GM12892 (cell line): ENCODE data around the gene FAR2.
"Not testable (repeated sequence)": the region's sequence is repeated elsewhere in the genome, so short reads cannot be mapped to it uniquely, and the experiment has no call there.

Experiments
- DNase-seq: peaks from one replicate; pipeline ENCODE4 v3.0.0; 2011; ENCODE audit not compliant: insufficient read length
- FAIRE-seq: peaks from 2 replicates; lab custom pipeline; 2011; peaks lifted over from hg19 to GRCh38; lab: Jason Lieb, UNC
- POLR2A ChIP-seq: IDR thresholded peaks from 2 replicates; pipeline ENCODE4 v1.6.1; 2011; ENCODE audit warnings: low read depth, low read length, control low read depth
- POLR2AphosphoS5 ChIP-seq: IDR thresholded peaks from 2 replicates; pipeline ENCODE4 v1.6.1; 2011; ENCODE audit warnings: low read depth, low read length, control low read depth
- TAF1 ChIP-seq: IDR thresholded peaks from 2 replicates; pipeline ENCODE4 v1.6.1; 2011; ENCODE audit warnings: low read depth, mild to moderate bottlenecking, control low read depth, low read length, borderline replicate concordance

Gene FAR2

DNA sequence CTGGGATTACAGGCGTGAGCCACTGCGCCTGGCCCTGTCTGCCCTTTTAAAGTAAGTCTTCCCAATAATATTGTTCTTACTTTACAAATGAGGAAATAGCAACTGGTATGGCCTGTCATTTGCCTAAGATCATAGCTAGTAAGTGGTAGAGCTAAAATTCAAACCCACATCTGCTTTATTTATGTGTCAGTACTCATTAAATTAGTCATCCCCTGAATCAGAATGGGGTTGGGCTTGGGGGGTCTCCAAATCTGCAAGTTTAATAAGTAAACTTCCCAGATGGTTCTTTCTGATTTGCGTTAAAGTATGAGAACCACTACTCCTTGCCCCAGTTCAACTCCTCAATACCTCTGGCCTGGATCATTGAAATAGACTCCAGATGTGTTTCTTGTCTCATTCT lies 96.2 kb downstream of the FAR2 start:
- no peak for FAIRE-seq
- TF ChIP-seq POLR2AphosphoS5 (no peak), POLR2A (no peak), TAF1 (no peak)

DNA sequence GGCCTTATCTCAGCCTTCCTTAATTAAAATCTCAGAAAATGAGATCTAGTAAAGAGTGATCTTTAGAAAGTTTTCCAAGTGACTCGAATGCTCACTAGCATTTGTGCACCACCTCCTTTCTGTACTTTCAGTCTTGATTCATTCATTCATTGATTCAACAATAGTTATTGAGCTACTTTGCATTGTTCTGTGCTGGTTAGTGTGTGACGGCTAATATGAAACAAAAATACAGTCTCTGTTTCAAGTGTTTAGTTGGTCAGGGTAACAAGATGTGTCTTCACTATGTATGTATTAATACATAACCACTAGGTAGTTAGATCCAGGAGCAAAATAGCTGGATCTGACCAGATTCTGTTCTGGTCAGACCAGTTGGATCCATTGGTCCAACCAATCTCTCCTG lies 100.9 kb downstream of the FAR2 start:
- no peak for FAIRE-seq
- TF ChIP-seq POLR2A, result no peak
- TF ChIP-seq POLR2AphosphoS5, result no peak
- TF ChIP-seq TAF1, result no peak

More for the DNA sequence above, 96.2 kb downstream of the FAR2 start:
- no peak for DNase-seq

DNA sequence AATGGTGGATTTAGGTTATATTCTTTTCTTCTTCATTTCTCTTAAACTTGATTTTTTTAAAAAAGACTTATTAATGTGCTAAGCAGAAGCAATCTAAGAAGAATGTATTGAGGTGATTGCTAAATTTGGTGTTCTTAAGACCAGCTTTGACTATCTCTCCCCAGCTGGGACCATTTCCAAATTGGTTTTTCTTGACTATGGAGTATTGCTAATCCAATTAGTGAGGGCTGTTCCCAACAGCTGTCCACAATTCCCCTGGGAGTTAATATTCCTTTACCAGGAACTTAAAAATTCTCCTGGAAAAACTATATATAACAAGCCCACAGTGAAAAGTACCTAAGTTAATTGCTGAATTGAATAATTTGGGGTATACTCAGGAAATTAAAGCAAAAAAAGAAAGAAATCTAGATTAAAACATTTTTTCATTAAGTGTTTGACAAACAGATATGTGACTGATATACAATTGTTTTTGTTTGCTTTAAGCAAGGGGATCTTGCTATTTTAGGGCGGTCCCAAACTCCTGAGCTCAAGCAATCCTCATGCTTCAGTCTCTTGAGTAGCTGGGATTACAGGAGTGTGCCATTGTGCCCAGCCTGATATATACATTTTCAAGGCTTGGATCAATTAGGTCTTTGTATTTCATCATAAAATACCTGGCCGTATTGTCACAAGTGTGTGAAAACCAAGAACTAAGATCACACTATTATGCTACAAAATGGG lies 105.0 kb downstream of the FAR2 start:
- no peak for DNase-seq
- TF ChIP-seq TAF1 (no peak), POLR2AphosphoS5 (no peak), POLR2A (no peak)
- no peak for FAIRE-seq

More for the DNA sequence above, 100.9 kb downstream of the FAR2 start:
- DNase-seq, result no peak

DNA sequence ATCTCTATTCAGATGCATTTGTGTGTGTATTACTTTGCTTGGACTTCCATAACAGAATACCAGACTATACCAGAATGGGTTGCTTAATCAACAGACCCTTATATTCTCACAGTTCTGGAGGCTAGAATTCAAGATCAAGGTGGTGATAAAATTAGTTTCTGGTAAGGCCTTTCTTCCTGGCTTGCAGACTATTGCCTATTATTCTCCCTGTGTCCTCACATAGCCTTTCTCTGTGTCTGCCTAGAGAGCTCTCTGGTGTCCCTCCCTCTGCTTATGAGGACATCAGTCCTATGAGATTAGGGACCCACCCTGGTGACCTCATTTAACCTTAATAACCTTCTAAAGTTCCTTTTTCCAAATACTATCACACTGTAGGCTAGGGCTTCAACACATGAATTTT lies 106.0 kb downstream of the FAR2 start:
- FAIRE-seq, result no peak
- no peak for TF ChIP-seq TAF1
- no peak for DNase-seq

DNA sequence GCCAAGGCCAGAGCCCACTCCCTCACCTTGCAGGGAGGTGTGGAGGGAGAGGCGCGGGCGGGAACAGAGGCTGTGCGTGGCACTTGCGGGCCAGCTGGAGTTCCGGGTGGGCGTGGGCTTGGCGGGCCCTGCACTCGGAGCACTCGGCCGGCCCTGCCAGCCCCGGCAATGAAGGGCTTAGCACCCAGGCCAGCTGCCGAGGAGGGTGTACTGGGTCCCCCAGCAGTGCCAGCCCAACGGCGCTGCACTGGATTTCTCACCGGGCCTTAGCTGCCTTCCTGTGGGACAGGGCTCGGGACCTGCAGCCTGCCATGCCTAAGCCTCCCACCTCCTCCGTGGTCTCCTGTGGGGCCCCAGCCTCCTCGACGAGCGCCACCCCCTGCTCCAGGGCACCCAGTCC lies 107.5 kb downstream of the FAR2 start:
- no peak for FAIRE-seq
- no peak for TF ChIP-seq POLR2AphosphoS5
- TF ChIP-seq TAF1, result no peak
- TF ChIP-seq POLR2A, result no peak
- DNase-seq, result no peak

DNA sequence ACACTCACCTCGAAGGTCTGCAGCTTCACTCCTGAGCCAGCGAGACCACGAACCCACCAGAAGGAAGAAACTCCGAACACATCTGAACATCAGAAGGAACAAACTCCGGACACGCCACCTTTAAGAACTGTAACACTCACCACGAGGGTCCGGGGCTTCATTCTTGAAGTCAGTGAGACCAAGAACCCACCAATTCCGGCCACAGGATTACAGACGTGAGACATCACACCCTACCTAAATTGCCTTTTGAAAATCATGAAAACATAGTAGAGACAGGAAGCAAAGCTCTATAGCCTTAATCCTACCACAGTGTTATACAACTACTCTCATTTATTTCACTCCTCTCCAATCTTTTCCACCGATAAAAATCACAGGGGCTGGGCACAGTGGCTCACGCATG lies 108.6 kb downstream of the FAR2 start:
- FAIRE-seq, DNase-seq: not testable (repeated sequence)

DNA sequence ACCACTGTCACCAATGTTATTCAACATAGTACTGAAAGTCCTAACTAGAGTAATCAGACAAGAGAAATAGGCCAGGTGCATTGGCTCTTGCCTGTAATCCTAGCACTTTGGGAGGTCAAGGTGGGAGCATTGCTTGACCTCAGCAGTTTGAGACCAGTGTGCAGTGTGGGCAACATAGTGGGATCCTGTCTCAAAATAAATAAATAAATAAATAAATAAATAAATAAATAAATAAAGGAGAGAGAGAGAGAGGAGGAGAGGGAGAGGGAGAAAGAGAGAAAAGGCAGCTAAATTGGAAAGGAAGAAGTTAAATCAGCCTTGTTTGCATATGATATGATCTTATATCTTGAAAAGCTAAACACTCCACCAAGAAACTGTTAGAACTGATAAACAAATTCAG lies 115.3 kb downstream of the FAR2 start:
- DNase-seq (no peak), FAIRE-seq (no peak)
- TF ChIP-seq TAF1, result no peak
- no peak for TF ChIP-seq POLR2AphosphoS5
- no peak for TF ChIP-seq POLR2A

DNA sequence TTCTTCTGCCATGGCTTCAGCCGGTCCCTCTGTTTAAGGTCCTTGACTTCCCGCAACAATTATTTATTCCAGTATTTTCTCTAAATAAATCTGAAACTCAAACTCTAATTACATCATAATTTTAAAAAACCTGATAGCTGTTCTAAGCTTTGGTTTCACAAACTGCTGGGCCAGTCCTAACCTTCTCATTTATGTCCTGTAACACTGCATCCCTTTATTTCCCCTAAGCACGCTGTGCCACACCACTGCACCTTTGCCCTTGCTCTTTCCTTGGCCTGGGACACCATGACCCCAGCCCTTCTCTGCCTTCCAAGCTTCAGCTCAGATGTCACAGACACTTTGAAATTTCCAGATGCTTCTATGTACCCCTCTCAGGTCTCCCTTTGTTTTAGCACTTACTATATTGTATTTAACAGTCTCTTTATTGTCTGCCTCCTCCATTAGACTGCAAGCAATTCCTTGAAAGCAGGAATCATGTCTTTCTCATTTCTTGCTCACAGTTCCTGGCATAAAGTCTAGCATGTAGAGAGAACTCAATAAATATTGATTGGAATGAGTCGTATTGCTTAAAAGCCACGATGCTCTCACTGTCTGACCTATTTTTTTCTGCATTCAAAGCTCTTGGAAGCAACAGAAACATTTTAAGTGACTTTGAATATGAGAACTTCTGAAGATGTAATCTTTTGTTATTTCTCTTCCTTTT lies 120.8 kb downstream of the FAR2 start:
- TF ChIP-seq TAF1 (no peak), POLR2A (no peak), POLR2AphosphoS5 (no peak)
- DNase-seq (no peak), FAIRE-seq (no peak)

DNA sequence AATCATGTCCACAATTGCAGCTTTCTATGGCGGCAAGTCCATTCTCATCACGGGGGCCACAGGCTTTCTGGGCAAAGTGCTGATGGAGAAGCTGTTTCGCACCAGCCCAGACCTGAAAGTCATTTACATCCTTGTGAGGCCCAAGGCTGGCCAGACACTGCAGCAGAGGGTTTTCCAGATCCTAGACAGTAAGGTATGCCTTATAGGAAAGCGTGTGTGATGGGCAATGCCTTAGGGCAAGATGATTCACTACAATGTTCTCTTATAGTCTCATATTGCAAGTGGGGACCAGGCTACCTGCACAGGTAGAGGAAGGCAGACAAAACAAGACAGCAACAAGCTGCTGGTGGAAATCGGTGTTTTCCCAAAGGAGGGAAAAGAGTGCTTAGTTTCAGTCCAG lies 121.4 kb downstream of the FAR2 start:
- TF ChIP-seq TAF1, result no peak
- TF ChIP-seq POLR2A, result no peak
- no peak for TF ChIP-seq POLR2AphosphoS5
- DNase-seq, result no peak
- FAIRE-seq, result no peak

DNA sequence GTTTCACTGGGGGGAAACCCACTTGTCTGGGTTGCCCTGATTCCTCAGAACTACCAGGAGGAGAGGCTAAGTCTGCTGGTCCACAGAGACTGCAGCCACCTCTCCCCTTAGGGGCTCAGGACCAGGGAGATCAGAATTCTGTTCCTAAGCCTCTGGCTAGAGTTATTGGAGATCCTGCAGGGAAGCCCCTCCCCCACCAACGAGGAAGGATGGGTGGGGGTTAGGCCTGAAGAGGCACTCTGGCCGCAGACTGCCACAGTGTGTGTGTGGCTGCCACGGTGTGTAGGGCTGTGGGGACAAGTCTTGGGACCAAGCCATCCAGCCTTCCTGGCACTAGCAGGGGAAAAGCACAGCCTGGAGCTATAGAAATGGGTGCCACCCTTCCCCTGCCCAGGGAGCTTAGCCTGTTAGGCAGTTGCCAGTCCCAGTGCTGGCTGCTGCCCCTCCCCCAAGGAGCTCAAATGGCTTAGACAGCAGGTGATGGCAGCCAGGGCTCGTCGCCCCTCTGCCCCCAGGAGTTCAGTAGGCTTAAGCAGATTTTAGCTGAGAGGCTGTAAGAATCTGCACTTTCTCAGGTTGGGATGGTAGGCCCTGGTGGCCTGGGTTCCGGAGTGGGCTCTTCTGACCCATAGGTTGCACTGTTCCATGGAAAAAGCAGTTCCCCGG lies 124.2 kb downstream of the FAR2 start:
- FAIRE-seq, result no peak
- DNase-seq, result no peak
- TF ChIP-seq TAF1 (no peak), POLR2A (no peak), POLR2AphosphoS5 (no peak)

DNA sequence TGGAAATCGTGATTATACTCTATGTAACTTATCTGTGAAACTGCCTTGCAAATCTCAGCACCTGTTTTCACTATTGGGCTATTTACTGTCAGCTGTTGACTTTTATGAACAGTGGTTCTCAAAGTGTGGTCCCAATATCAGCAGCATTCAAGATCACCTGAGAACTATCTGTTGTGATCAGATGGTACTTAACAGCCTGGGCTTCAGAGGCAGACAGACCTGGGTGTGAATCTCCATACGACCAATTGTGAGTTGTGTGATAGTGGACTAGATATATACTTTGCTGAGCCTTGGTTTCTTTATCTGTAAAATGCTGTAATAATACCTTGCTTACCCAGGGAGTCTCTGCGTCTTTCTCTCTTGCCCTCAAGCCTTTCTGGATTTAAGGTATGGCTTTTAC lies 126.8 kb downstream of the FAR2 start:
- no peak for DNase-seq

DNA sequence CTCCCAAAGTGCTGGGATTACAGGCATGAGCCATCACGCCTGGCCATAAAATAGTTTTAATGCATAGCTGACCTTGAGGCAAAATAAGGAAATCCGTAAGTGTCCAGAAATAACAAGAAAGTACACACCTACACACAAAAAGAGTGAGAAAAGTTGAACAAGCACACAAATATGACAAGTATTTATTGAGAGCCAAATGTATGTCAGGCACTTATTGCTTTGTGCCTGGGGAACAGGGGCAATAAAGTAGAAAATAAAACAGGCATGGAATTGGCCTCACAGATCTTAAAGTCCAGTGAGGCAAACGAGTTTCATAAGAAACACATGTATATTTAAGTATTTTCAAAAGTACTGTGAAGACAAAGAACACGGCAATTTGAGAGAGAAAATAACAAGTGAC lies 128.2 kb downstream of the FAR2 start:
- TF ChIP-seq POLR2AphosphoS5, result no peak
- no peak for TF ChIP-seq POLR2A
- TF ChIP-seq TAF1, result no peak
- FAIRE-seq, result no peak
- DNase-seq, result no peak

More for the DNA sequence above, 126.8 kb downstream of the FAR2 start:
- no peak for FAIRE-seq
- no peak for TF ChIP-seq POLR2A
